Endothelial cell of umbilical vein (primary cell): Measurements from ENCODE around the gene HUWE1. TPM values are rescaled to one million over a fixed set of nuclear protein-coding genes. Genes with fewer than 3 reads are reported as not detected.

ENCODE experiments used
- BruUV-seq: library from RNA; stranded (reverse); fragments of 400-500 nt; replicated peaks from 2 replicates; lab custom pipeline; 2021; lab: Mats Ljungman, UMichigan
- CTCF ChIA-PET: fragments of 300-600, 350-600 bp; sonication (Branson Sonifier 250); formaldehyde crosslinking; loops from one replicate; lab custom pipeline; 2021; ENCODE audit warnings: antibody characterized with exemption, inconsistent platforms; lab: Charles Lee
- POLR2A ChIA-PET: fragments of 300-600, 350-600 bp; sonication (Branson Sonifier 250); formaldehyde crosslinking; loops from one replicate; lab custom pipeline; 2021; ENCODE audit warnings: antibody characterized with exemption, inconsistent platforms; lab: Charles Lee
- DNase-seq: peaks from one replicate; pipeline ENCODE4 v3.0.0-alpha.2; 2011; ENCODE audit warnings: low read depth, low spot score
- FAIRE-seq: peaks from 2 replicates; lab custom pipeline; 2011; peaks lifted over from hg19 to GRCh38; lab: Jason Lieb, UNC
- H2AFZ ChIP-seq: 2 replicates; pipeline ENCODE4 v1.6.0; 2012; ENCODE audit warnings: low read depth, low read length, control low read depth, inconsistent platforms
- H3K27ac ChIP-seq: 2 replicates; pipeline ENCODE4 v1.5.1; 2011; ENCODE audit warnings: low read depth, mild to moderate bottlenecking, control low read depth, low read length, moderate library complexity; ENCODE audit not compliant: insufficient read depth
- H3K27me3 ChIP-seq, 2 experiments: 2 replicates each; pipeline versions ENCODE4 v1.6.0 to v1.6.1; 2011; ENCODE audit warnings: low read length in 2 of 2, mixed read lengths in 1 of 2; ENCODE audit not compliant: control insufficient read depth in 2 of 2, insufficient read depth in 2 of 2
- H3K36me3 ChIP-seq, 2 experiments: 2 replicates in 1 of 2; 3 replicates in 1 of 2; pipeline ENCODE4 v1.5.1; 2011; ENCODE audit warnings: low read length in 2 of 2, mild to moderate bottlenecking in 1 of 2, moderate library complexity in 1 of 2; ENCODE audit not compliant: control insufficient read depth in 2 of 2, insufficient read depth in 2 of 2; ENCODE audit errors: extremely low read depth in 1 of 2
- H3K4me1 ChIP-seq: 3 replicates; pipeline ENCODE4 v1.5.1; 2011; ENCODE audit warnings: mild to moderate bottlenecking, low read length; ENCODE audit not compliant: control insufficient read depth, insufficient read depth; ENCODE audit errors: extremely low read depth
- H3K4me2 ChIP-seq: 2 replicates; pipeline ENCODE4 v1.6.1; 2011; ENCODE audit warnings: low read length, control low read depth, mixed read lengths; ENCODE audit not compliant: insufficient read depth
- H3K4me3 ChIP-seq, 3 experiments: fragments of 200-600 bp in 1 of 3; sonication (generic), shearing (Covaris generic) in 1 of 3; replicated peaks in 1 of 3; 2 replicates each; pipeline ENCODE4 v1.5.1; 2011 to 2016; ENCODE audit warnings: control low read depth in 3 of 3, low read length in 3 of 3, mild to moderate bottlenecking in 2 of 3, inconsistent platforms in 1 of 3, low read depth in 1 of 3, moderate library complexity in 1 of 3; ENCODE audit not compliant: insufficient read depth in 1 of 3
- H3K79me2 ChIP-seq: 2 replicates; pipeline ENCODE4 v1.6.0; 2012; ENCODE audit warnings: low read length, inconsistent platforms; ENCODE audit not compliant: control insufficient read depth, insufficient read depth
- H3K9ac ChIP-seq: replicated peaks from 2 replicates; pipeline ENCODE3; 2011; ENCODE audit warnings: low read length, control low read depth; ENCODE audit not compliant: insufficient read depth; ENCODE audit errors: extremely low read depth
- H3K9me1 ChIP-seq: replicated peaks from 3 replicates; pipeline ENCODE4 v1.6.0; 2011; ENCODE audit warnings: mild to moderate bottlenecking, low read length; ENCODE audit not compliant: control insufficient read depth, insufficient read depth; ENCODE audit errors: extremely low read depth
- H3K9me3 ChIP-seq: replicated peaks from 2 replicates; pipeline ENCODE4 v1.5.1; 2012; ENCODE audit warnings: low read length, inconsistent platforms; ENCODE audit not compliant: control insufficient read depth, insufficient read depth
- H4K20me1 ChIP-seq: replicated peaks from 2 replicates; pipeline ENCODE3; 2011; ENCODE audit warnings: mild to moderate bottlenecking, low read length; ENCODE audit not compliant: control insufficient read depth, insufficient read depth; ENCODE audit errors: extremely low read depth
- FOS ChIP-seq: IDR thresholded peaks from 2 replicates; pipeline ENCODE4 v1.6.1; 2011; ENCODE audit warnings: mild to moderate bottlenecking, low read length, moderate library complexity, borderline replicate concordance; ENCODE audit not compliant: insufficient read depth
- JUN ChIP-seq: IDR thresholded peaks from 2 replicates; pipeline ENCODE4 v1.6.1; 2011; ENCODE audit warnings: borderline replicate concordance, low read depth; ENCODE audit not compliant: insufficient read length, insufficient read depth
- MYC ChIP-seq: IDR thresholded peaks from one replicate; pipeline ENCODE4 v1.6.1; 2011; ENCODE audit warnings: mild to moderate bottlenecking, low read depth, low read length
- POLR2AphosphoS5 ChIP-seq: IDR thresholded peaks from 2 replicates; pipeline ENCODE4 v1.6.1; 2012; ENCODE audit warnings: low read depth, mild to moderate bottlenecking, control low read depth, low read length, moderate library complexity; ENCODE audit not compliant: insufficient read depth
- dilution Hi-C: fragments of 300-500 bp; cut with MboI; formaldehyde crosslinking; loops from one replicate; pipeline ENCODE4 v1.15.0; 2019; ENCODE audit warnings: low sequenced_read_pairs; ENCODE audit not compliant: extremely low pct_ligation_motif_present
- intact Hi-C: fragments of 100-400 bp; cut with micrococcal nuclease; formaldehyde crosslinking; loops from one replicate; pipeline ENCODE4 v1.10.0; 2022
- polyA plus RNA-seq, 4 experiments: library from polyadenylated mRNA; depleted of rRNA in 3 of 4; stranded (reverse) in 3 of 4; unstranded in 1 of 4; fragments of >200 nt; gene quantifications; 2 replicates each; pipeline versions ENCODE4 v1.2.1 to v1.2.3, GENCODE V29; 2011 to 2012; ENCODE audit warnings: missing spikeins in 1 of 4
- total RNA-seq: library from RNA; stranded (reverse); gene quantifications from 2 replicates; pipeline ENCODE4 v1.2.3, GENCODE V29; 2021
- TF ChIP-seq, protein P1 (sequence below): IDR thresholded peaks from 2 replicates; pipeline ENCODE4 v1.6.1; 2011; ENCODE audit not compliant: insufficient read depth, insufficient read length

Gene HUWE1
- total and polyA plus RNA-seq, 2 donors (not counting 3 experiments of a cell fraction or from before 2014, with no cell fraction given): 66.6 to 210 TPM

DNA sequence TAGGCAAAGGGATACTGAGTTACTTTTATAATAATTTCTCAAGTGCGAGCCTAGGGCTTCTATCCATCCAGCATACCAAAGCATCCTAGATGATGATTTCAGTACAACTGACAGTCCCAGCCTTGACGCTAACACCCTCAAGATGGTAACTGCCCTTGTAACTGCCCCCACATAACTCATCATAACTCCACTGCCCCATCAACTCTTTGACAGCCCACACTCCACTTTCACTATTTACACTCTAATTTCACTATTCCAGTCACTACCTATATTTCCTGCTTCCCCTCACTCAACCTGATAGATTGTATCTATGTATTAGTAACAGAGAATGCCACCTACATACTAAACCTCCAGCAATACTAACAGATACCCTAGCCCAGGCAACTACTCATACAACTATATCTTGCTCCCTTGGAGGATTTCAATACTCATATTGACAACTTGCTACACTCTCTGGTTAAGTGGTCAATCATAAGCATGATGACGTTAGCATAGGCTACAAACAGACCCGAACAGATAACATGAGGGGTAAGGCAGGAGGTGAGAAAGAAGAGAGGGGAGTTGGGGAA, 65.0 kb downstream of the HUWE1 start:
- no peaks in the 10 kb centered on the region for H4K20me1 ChIP-seq
- dilution Hi-C loops (loop anchor here (10.0 kb wide), 1 partner anchor 57 kb away; no protein-coding TSS in a partner anchor), intact Hi-C loops (no loop called here)
- H3K9me1 ChIP-seq: no peaks in the 10 kb centered on the region
- POLR2A ChIA-PET: no interaction called here
- TF ChIP-seq POLR2AphosphoS5 (no peak), JUN (no peak), FOS (no peak)
- TF ChIP-seq, protein P1, sequence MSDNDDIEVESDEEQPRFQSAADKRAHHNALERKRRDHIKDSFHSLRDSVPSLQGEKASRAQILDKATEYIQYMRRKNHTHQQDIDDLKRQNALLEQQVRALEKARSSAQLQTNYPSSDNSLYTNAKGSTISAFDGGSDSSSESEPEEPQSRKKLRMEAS: no peak
- peaks cover 22% of the 10 kb centered on the region for H3K79me2 ChIP-seq
- no TSS peak for BruUV-seq
- H3K27ac ChIP-seq: no peak overlapping the region
- H3K9me3 ChIP-seq: no peaks in the 10 kb centered on the region
- no peaks in the 10 kb centered on the region for H3K27me3 ChIP-seq
- no peak overlapping the region for H3K4me2 ChIP-seq
- FAIRE-seq: no peak
- CTCF ChIA-PET: no interaction called here
- H2AFZ ChIP-seq: no peak overlapping the region
- H3K4me1 ChIP-seq: peaks cover 3% of the 10 kb centered on the region
- H3K9ac ChIP-seq: no peak overlapping the region
- H3K4me3 ChIP-seq: no peak overlapping the region
- peaks cover 11 to 16% of the 10 kb centered on the region in 2 experiments for H3K36me3 ChIP-seq
- no peak for DNase-seq

DNA sequence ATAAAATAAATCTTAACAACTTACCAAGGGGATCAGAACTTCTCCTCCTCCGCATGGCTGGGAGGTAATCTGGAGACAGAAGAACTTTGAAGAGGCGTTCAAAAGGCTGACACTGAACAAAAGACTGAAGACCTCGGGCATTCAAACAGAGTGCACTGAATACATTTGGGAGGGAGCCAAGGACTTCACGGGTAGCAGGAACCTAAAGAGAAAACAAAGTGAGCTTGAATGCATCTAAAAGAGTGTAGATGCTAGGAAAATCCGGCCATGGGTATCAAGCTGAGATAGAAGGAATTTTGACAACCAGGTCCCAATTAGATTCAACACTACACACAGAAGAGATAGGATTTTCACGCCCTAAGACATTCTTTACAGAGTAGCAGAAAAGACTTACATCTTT, 69.6 kb downstream of the HUWE1 start:
- CTCF ChIA-PET: interaction anchor here (0.9 kb wide), 1 partner anchor 50 kb away, joined by 3 read pairs; no protein-coding TSS in a partner anchor
- Histone ChIP-seq H3K79me2 (peaks cover 25% of the 10 kb centered on the region), H3K4me3 (no peak overlapping the region), H3K36me3 (peaks cover 21% of the 10 kb centered on the region in 2 experiments), H3K9me3 (no peaks in the 10 kb centered on the region), H3K9me1 (no peaks in the 10 kb centered on the region), H3K9ac (no peak overlapping the region), H3K4me1 (no peaks in the 10 kb centered on the region), H4K20me1 (no peaks in the 10 kb centered on the region), H2AFZ (no peak overlapping the region), H3K27ac (no peak overlapping the region), H3K27me3 (no peaks in the 10 kb centered on the region), H3K4me2 (no peak overlapping the region)
- FAIRE-seq (no peak), DNase-seq (no peak)
- intact Hi-C loops: no loop called here
- TF ChIP-seq, protein P1: no peak
- TF ChIP-seq FOS (no peak), MYC (no peak)
- BruUV-seq: no TSS peak
- dilution Hi-C loops: no loop called here
- POLR2A ChIA-PET: no interaction called here
